ENCODE measurements around the gene FBXL15. TPM values are rescaled to one million over a fixed set of nuclear protein-coding genes. Genes with fewer than 3 reads are reported as not detected.

Gene FBXL15
- polyA plus RNA-seq, 1 experiment = 7.5 TPM

GRCh38 chr10:102403115-102403514, 17.5 kb upstream of the FBXL15 start:
- Histone ChIP-seq H3K27me3 (ENCODE audit: control insufficient read depth, insufficient read depth, low read length) (peaks cover 6% of the 10 kb centered on the region), H3K36me3 (ENCODE audit: control insufficient read depth, insufficient read depth, low read length) (peaks cover 17% of the 10 kb centered on the region), H3K4me3 (ENCODE audit: low read depth, low read length) (no peak overlapping the region)
- CTCF ChIA-PET = interaction anchor here (0.7 to 15.2 kb wide), 22 partner anchors 9 to 287 kb away, joined by 3 to 222 read pairs (median 5); partner anchors contain the start of gene FBXL15
- no peak for DNase-seq (ENCODE audit: low read depth)
- POLR2A ChIA-PET = no interaction called here
- TF ChIP-seq, protein P1, sequence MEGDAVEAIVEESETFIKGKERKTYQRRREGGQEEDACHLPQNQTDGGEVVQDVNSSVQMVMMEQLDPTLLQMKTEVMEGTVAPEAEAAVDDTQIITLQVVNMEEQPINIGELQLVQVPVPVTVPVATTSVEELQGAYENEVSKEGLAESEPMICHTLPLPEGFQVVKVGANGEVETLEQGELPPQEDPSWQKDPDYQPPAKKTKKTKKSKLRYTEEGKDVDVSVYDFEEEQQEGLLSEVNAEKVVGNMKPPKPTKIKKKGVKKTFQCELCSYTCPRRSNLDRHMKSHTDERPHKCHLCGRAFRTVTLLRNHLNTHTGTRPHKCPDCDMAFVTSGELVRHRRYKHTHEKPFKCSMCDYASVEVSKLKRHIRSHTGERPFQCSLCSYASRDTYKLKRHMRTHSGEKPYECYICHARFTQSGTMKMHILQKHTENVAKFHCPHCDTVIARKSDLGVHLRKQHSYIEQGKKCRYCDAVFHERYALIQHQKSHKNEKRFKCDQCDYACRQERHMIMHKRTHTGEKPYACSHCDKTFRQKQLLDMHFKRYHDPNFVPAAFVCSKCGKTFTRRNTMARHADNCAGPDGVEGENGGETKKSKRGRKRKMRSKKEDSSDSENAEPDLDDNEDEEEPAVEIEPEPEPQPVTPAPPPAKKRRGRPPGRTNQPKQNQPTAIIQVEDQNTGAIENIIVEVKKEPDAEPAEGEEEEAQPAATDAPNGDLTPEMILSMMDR (IDR thresholded peaks at IDR 0.05; ENCODE audit: insufficient read depth, low read depth, low read length) = no peak

DNA sequence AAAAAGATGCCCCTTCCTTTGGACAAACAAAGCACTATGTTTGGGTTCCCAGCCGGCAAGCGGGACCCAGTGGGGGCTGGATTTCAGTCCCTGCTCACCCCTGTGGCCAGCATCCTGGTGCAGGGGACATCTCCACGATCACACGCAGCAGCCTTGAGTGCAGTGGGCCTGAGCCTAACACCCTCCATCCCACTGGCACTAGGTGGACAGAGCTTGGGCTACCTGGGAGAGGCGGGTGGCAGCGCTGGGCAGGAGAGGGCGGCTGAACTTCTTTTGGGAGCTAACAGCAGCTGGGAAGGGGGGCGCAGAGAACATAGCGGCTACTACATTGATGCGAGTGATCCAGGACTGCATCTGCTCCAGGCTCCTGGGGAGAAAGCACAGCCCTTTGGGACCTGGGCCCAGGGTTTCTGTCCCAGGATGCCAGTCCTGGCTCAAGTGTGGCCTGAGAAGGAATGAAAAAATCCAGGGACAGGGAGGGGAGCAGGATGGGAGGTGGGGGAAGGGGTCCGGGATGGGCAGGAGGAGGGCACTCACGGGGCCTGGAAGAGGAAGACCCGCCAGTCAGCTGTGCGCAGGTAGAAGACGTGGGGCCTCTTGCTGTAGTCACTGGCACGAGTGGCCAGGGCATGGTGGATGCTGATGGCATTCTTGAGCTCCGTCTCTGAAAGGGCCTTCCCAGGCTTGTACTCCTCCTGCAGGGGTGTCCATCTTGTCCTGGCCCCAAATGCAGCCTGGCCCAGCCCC, 16.1 kb upstream of the FBXL15 start:
- CTCF ChIA-PET = interaction anchor here (0.6 to 15.2 kb wide), 22 partner anchors 8 to 288 kb away, joined by 3 to 222 read pairs (median 4); partner anchors contain the start of gene FBXL15
- POLR2A ChIA-PET = no interaction called here
- TF ChIP-seq, protein P1 (IDR thresholded peaks at IDR 0.05; ENCODE audit: insufficient read depth, low read depth, low read length) = no peak
- Histone ChIP-seq H3K27me3 (ENCODE audit: control insufficient read depth, insufficient read depth, low read length) (peaks cover 13% of the 10 kb centered on the region), H3K4me3 (ENCODE audit: low read depth, low read length) (no peak overlapping the region), H3K36me3 (ENCODE audit: control insufficient read depth, insufficient read depth, low read length) (peaks cover 14% of the 10 kb centered on the region)
- no peak for DNase-seq (ENCODE audit: low read depth)

- H3K36me3 ChIP-seq (ENCODE audit: control insufficient read depth, insufficient read depth, low read length) = peaks cover 11% of the 10 kb centered on the region
- no peak overlapping the region for H3K4me3 ChIP-seq (ENCODE audit: low read depth, low read length)
- CTCF ChIA-PET = interaction anchor here (0.6 to 15.2 kb wide), 10 partner anchors 11 to 273 kb away, joined by 3 to 222 read pairs (median 5); partner anchors contain the start of gene FBXL15
- TF ChIP-seq, protein P1 (IDR thresholded peaks at IDR 0.05; ENCODE audit: insufficient read depth, low read depth, low read length) = no peak
- POLR2A ChIA-PET = no interaction called here
- peaks cover 19% of the 10 kb centered on the region for H3K27me3 ChIP-seq (ENCODE audit: control insufficient read depth, insufficient read depth, low read length)
- DNase-seq (ENCODE audit: low read depth) = no peak
Observed at GRCh38 chr10:102405108-102405571, 15.5 kb upstream of the FBXL15 start.

- ChIA-PET POLR2A (no interaction called here), CTCF (interaction anchor here (1.5 to 15.2 kb wide), 6 partner anchors 12 to 235 kb away, joined by 3 to 222 read pairs (median 12); partner anchors contain the start of gene FBXL15)
- Histone ChIP-seq H3K4me3 (ENCODE audit: low read depth, low read length) (no peak overlapping the region), H3K27me3 (ENCODE audit: control insufficient read depth, insufficient read depth, low read length) (peaks cover 23% of the 10 kb centered on the region), H3K36me3 (ENCODE audit: control insufficient read depth, insufficient read depth, low read length) (peaks cover 10% of the 10 kb centered on the region)
- TF ChIP-seq, protein P1 (IDR thresholded peaks at IDR 0.05; ENCODE audit: insufficient read depth, low read depth, low read length) = no peak
- DNase-seq (ENCODE audit: low read depth) = no peak
Observed at GRCh38 chr10:102405632-102406031, 15.0 kb upstream of the FBXL15 start.

- no peak for DNase-seq (ENCODE audit: low read depth)
- H3K27me3 ChIP-seq (ENCODE audit: control insufficient read depth, insufficient read depth, low read length) = peaks cover 33% of the 10 kb centered on the region
- TF ChIP-seq, protein P1 (IDR thresholded peaks at IDR 0.05; ENCODE audit: insufficient read depth, low read depth, low read length) = no peak
- ChIA-PET POLR2A (no interaction called here), CTCF (interaction anchor here (15.2 kb wide), 1 partner anchor 175 kb away, joined by 222 read pairs; no protein-coding TSS in a partner anchor)
- H3K4me3 ChIP-seq (ENCODE audit: low read depth, low read length) = no peak overlapping the region
- peaks cover 7% of the 10 kb centered on the region for H3K36me3 ChIP-seq (ENCODE audit: control insufficient read depth, insufficient read depth, low read length)
Observed at GRCh38 chr10:102406815-102407214, 13.8 kb upstream of the FBXL15 start.
